Ramos (cell line): ENCODE data around the gene CAMKK1.

Source experiments
- in situ Hi-C: fragments of 300-500 bp; cut with MboI; formaldehyde crosslinking; loops from one replicate; pipeline ENCODE4 v1.14.3; 2022; ENCODE audit warnings: low sequenced_read_pairs; ENCODE audit not compliant: unreplicated experiment

The CAMKK1 gene

GRCh38 chr17:3893003-3893719 lies at the start of gene CAMKK1:
Gene CAMKK1, minus strand, starts transcription at chr17:3893053. Its CDS starts 7,366 bp downstream, at chr17:3885687.
- in situ Hi-C loops: no loop called here

DNA sequence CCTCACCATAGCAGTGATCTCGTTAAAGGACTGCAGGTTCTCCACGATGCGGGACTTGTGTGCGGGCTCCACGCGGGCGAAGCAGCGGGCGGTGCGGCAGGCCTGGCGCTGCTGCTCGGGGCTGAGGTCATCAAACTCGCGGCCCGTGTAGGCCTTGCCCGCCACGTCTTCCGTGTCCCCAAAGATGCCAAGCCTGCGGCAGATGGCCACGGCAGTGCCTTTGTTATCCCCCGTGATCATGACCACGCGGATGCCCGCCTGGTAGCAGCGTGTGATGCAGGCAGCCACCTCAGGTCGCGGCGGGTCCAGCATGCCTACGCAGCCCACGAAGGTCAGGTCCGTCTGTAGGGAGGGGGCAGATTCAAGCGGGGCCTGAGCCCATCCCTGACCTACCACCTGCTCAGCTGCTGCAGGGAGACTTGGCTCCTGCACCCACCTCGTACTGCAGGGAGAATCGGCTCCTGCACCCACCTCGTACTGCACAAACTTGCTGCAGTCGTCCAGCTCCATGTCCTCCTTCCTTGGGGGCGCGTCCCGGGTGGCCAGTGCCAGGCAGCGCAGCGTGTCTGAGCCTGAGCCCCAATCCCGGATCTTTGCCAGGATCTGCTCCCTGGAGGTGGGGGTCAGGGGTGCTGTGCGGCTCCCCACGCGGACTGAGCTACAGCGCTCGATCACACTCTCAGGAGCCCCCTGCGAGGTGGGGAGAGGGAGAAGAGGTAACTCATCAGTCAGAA lies 48.3 kb upstream of the CAMKK1 start:
- in situ Hi-C loops: no loop called here

DNA sequence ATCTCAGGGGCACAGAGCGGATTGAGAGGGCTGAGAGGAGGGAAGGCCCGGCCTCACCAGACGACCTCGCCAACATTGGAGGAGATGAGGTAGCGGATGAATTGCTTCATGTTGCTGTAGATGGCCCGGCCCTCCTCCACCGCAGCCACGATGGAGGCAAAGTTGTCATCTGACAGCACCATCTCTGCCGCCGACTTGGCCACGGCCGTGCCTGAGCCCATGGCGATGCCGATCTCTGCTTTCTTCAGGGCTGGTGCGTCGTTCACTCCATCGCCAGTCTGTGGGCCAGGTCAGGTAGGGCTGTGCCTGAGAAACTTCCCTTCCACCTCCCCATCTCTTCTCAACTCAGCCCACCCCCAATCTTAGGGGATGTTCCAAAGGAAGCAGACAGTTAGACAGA lies 44.5 kb upstream of the CAMKK1 start:
- in situ Hi-C loops: no loop called here

GRCh38 chr17:3935825-3936355 lies 43.0 kb upstream of the CAMKK1 start:
- in situ Hi-C loops: no loop called here

GRCh38 chr17:3935140-3935542 lies 42.3 kb upstream of the CAMKK1 start:
- in situ Hi-C loops: no loop called here

GRCh38 chr17:3929764-3930163 lies 36.9 kb upstream of the CAMKK1 start:
- in situ Hi-C loops: no loop called here

DNA sequence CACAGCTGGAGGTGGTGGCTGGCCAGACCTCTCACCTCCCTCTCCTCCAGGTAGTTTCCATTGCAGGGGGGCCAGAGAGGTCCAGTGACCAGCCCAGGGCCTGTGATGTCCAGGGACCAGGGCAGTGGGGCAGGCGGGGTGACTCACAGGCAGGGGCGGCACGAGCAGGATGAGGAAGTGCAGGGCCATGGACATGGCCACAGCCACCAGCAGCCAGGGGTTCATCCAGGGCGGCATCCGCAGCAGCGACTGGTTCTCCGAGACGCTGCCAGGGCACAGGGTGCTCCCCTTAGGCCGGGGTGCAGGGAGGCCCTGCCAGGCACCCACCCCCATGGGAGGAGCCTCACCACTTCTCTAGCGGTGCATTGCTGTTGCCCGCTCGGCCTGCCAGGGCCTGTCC lies 36.3 kb upstream of the CAMKK1 start:
- in situ Hi-C loops: no loop called here

GRCh38 chr17:3928406-3928805 lies 35.6 kb upstream of the CAMKK1 start:
- in situ Hi-C loops: no loop called here

DNA sequence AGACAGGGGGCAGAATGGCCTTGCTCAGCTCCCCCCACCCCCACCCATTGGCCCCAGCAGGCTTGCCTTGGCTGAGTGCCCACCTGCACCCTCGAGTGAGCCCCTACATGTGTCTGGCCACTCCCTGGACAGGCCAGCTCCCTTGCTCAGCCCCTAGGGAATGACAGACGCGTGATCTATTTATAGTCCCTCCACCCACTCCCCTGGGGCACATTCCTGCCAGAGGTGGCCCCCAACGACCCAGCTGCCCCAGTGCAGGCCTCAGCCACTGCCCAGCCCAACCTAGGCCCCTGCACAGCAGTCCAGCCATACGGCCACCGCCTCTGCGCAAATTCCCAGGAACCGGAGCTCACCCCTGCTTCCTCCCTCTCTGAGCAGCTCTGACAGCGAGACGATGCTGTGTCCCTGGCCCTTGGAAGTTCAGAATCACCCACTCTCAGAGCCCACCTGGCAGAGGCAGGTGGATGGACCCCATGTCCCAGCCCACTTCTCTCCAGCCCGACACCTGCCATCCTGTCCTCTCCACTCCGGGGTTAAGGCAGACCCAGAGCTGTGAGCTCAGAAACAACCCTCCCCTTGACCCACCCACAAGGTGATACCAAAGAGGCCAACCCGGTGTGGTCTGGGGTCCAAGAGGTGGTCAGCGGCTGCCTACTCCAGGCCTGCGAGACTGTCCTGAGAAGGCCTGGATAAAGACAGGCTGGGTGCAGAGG lies 34.9 kb upstream of the CAMKK1 start:
- in situ Hi-C loops: no loop called here

- in situ Hi-C loops: no loop called here
Observed at GRCh38 chr17:3926860-3927627, 34.2 kb upstream of the CAMKK1 start.

DNA sequence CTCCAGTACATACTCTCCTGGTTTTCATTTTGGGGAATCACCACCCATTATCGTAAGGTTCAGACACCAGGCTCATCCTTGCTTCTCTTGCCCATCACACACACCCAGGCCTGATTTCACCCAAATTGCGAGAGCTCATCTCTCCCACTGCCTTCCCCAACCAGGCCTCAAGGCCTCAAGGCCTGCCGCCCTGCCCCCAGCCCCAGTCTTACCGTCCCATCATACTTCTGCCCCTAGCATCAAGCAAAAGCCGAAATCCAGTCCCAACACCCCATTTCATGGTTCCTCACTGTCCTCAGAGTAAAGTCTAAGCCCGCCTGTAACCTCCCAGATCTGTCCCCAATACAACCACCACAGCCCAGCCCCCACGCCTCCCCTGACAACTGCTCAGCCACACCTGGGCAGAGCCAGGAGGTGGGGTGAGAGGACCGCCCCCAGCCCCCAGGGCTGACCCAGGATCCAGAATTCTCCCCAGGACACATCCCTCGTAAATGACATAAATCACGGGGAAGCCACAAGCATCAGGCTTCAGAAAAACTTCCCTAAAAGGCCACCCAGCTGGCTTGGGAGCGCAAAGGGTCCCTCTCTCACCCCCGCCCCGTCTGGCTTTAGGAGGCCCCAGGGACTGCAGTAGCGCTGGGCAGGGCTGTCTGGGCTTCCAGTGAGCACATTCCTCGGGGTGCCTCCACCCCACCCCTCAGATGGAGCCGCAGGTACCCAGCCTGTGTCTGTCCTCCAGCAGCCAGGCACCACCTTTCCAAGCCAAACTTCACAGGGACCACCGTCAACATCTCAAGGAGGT lies 33.0 kb upstream of the CAMKK1 start:
- in situ Hi-C loops: no loop called here

GRCh38 chr17:3924512-3925350 lies 31.9 kb upstream of the CAMKK1 start:
- in situ Hi-C loops: no loop called here

- in situ Hi-C loops: no loop called here
Observed at GRCh38 chr17:3923466-3924190, 30.8 kb upstream of the CAMKK1 start.

GRCh38 chr17:3922765-3923164 lies 29.9 kb upstream of the CAMKK1 start:
- in situ Hi-C loops: no loop called here

- in situ Hi-C loops: no loop called here
Observed at GRCh38 chr17:3921502-3922319, 28.9 kb upstream of the CAMKK1 start.

GRCh38 chr17:3921006-3921405 lies 28.2 kb upstream of the CAMKK1 start:
- in situ Hi-C loops: no loop called here

DNA sequence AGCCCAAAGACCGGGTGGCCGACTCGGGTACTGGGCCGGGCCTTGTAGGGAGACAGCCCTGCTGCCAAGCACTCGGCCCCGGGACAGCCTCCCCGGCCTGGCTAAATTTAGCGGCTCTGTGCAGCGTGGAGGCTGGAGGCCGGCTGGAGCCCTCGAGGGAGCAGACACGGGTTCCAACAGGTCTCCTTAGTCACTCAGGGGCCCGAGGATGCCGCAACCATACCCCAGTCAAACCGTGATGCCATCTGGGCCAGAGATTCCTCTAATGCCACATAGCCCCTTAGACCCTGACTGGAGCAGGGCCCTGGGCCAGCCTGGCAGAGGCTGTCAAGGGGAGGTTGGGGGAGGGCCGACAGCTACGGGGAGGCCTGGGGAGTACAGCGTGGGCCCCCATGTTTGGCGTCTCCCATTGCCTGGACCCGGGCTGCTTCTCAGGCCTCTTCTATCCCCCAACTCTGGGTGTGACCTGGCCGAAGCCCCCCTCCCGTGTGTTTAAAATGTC lies 26.3 kb upstream of the CAMKK1 start:
- in situ Hi-C loops: no loop called here
